ENCODE measurements around the gene CACYBP.
"Not testable (repeated sequence)": the region's sequence is repeated elsewhere in the genome, so short reads cannot be mapped to it uniquely, and the experiment has no call there.

The CACYBP gene

DNA sequence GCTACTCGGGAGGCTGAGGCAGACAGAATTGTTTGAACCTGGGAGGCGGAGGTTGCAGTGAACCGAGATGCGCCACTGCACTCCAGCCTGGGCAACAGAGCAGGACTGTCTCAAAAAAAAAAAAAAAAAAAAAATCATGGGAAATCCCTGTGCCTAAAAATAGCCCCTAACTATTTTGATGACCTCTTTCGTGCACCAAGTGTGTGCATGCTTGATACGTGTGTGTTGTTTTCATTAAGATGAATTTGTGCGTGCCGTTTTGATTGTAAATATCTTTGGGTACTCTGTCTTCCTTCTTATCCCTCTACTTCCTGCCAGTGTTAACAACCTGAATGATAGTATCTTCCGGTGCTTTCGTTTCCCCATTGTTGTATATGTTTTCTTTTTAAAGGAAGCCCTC lies 9.8 kb downstream of the CACYBP start:
- no peak for DNase-seq (ENCODE audit: low read depth)

DNA sequence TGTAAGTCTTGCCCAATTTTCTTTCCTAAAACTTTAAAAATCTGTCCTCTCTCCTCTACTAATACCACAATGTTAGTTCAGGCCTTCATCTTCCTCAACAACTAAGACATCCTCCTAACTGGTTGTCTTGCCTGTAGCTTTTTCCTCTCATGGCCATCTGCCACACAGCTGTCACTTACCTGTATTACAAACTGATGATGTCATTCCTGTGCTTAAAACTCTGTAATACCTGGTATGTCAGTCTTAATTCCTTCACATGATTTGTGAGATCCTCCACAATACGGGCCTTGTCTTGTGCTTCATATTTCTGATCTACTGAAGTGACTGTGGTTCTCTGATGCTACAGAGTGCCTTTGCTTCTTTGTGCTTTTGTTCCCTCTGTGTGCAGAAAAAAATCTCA lies 13.7 kb downstream of the CACYBP start:
- DNase-seq (ENCODE audit: low read depth): no peak

GRCh38 chr1:175015243-175015642 lies 15.5 kb downstream of the CACYBP start:
- no peak for DNase-seq (ENCODE audit: low read depth)

DNA sequence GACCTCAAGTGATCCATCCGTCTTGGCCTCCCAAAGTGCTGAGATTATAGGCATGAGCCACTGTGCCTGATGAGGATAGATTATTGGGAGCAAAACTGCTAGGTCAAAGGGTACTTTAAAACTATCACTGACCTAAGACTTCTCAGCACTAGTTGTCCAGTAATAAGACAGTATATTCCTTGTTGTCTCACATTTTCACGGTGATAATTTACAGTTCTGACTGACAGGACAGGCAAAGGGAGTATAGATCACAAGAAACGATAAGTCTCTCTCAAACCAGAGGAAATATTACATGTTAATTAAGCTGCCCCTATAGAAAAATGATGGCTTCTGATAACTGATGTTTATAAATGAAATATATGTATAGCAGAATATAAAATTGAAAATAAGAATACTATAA lies 19.8 kb downstream of the CACYBP start:
- no peak for DNase-seq (ENCODE audit: low read depth)

DNA sequence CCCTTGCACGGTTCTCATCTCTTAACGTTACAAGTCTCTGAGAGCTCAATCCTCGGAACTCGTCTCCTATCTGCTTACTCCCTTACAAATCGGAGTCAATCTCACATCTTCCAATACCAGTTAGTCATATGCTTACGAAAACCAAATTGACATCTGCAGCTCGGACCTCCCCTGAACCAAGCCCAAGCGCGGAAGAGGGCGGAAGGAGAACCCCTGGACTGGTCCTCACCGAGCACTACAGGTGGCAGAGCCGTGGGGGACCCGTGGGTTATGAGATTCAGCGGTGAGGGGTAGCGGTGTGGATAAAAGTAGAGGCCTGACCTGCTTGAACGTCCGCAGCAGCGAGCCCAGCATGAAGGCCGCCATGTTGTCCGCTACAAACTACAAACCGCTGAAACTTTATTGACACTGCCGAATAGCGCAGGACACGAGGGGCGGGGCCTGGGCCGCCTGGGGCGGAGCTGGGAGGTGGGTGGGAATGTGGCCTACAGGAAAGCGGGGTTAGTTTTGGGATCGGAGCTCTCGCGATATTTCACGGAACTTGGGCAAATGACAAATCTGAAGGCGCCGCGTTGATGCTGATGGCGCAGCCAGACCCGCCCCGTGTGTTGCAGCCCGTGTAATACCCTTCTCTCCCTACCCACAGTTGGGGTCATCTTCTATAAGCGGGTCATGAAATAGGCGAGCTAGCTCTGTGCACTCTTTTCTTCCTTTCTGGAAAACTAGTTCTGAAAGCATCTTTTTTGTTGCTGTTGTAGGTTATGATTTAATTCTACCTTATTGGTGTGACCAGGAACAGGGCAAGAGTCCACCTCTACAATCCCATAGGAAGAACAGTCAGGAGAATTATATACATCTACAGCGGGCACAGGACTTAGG lies 23.5 kb downstream of the CACYBP start, which contains the start of gene MRPS14:
MRPS14 (minus strand) TSS at position 383 of the 879 bp plus-strand sequence; CDS start at position 366, 17 bp downstream.
- DNase-seq (ENCODE audit: low read depth): peak; percentile 97

DNA sequence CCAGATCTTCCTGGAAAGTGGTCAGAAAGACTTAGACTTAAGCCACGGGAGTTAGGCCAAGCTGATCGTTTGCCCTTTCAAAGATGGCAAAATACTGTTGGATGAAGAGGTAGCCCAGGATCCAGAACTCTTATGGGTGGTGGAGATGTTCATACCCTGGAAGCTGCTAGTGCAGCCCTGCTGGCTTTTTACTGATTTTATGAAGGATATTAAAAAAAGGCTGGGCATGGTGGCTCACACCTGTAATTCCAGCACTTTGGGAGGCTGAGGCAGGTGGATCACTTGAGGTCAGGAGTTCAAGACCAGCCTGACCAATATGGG lies 24.1 kb downstream of the CACYBP start:
- DNase-seq (ENCODE audit: low read depth): not testable (repeated sequence)

DNA sequence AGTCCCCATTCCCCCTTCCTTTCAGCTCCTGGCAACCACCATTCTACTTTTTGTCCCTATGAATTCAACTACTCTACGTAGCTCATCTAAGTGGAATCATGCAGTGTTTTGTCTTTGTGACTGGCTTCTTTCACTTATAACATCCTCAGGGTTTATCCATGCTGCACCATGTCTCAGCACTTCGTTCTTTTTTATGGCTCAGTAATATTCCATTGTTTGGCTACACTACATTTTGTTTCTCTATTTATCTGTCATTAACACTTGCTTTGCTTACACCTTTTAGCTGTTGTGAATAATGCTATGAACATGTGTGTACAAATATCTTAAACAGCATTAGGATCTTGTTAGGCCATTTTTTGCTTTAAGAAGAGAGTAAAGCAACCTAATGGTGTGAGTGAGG lies 25.0 kb downstream of the CACYBP start:
- no peak for DNase-seq (ENCODE audit: low read depth)

- DNase-seq (ENCODE audit: low read depth): no peak
These were observed 34.2 kb downstream of the CACYBP start for GRCh38 chr1:175033953-175034352.

DNA sequence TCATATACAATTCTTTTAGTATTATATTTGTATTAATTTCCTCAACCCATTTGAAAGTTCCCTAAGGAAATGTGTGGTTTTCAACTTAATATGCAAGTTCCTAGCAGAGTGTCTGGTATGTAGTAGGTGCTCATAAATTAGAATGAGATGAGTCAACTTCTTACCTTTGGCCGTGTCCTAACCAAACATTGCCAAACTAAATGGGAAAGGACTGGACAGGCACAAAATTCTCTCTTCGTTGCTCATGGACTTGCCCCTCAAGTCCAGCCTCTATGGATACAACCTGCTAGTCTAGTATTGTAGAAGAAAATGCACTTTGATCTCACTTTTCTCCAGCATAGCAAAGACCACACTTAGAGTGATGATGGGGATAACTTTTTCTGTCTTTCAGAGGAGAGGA lies 35.0 kb downstream of the CACYBP start:
- DNase-seq (ENCODE audit: low read depth): no peak

GRCh38 chr1:175035865-175036264 lies 36.1 kb downstream of the CACYBP start:
- DNase-seq (ENCODE audit: low read depth): no peak

- DNase-seq (ENCODE audit: low read depth): no peak
These were observed 36.7 kb downstream of the CACYBP start for GRCh38 chr1:175036476-175036875.

- no peak for DNase-seq (ENCODE audit: low read depth)
These were observed 37.7 kb downstream of the CACYBP start for GRCh38 chr1:175037416-175037815.

DNA sequence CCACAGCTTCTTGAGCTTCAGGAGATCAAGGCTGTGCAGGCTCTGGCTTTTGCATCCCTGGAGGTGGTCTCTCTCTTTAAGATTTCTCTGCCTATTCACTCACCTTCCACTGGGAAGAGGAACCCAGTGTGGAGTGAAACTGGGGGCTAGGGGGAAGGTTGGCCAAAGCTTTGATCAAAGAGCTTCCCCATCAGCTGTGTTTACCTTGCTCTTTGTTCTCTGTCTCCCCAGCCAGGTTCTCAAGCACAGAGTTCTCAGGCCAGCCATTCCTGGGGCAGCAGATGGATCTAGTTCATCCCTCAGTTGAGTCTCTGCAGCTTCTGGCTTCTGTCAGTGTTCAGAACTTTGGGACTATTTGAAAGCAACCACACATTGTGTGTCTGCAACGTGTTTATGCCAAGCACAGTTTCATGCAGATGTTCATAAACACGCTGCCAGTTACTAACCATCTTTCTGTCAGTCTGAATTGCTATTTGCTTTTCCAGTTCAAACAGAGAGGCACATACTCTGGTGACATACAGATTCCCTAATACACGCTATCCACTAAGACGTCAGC lies 40.7 kb downstream of the CACYBP start:
- no peak for DNase-seq (ENCODE audit: low read depth)

DNA sequence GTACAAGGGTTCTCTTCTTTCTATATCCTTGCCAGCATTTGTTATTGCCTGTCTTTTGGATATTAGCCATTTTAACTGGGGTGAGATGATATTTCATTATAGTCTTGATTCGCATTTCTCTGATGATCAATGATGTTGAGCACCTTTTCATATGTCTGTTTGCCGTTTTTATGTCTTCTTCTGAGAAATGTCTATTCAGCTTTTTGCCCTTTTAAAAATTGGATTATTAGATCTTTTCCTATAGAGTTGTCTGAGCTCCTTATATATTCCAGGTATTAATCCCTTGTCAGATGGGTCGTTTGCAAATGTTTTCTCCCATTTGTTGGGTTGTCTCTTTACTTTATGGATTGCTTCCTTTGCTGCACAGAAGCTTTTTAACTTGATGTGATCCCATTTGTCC lies 42.9 kb downstream of the CACYBP start:
- DNase-seq (ENCODE audit: low read depth): no peak

DNA sequence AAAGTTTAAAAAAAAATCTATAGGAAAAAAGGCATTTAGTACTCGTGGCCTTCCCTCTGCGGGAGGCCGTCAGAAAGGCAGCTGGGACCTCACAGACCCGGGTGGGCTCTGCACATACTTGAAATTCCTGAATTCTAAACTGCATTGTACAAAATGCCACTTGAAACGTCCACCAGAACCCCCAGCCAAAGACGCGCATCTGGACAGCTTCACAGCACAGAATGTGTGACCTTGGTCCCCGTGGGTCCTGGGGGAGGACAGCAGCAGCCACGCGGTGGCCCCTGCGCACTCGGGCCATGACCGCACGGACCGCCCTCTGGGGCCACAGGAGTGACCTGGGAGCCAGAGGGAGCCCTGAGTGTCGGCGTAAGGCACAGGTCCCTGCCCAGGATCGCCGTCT lies 44.1 kb downstream of the CACYBP start:
- DNase-seq (ENCODE audit: low read depth): no peak

DNA sequence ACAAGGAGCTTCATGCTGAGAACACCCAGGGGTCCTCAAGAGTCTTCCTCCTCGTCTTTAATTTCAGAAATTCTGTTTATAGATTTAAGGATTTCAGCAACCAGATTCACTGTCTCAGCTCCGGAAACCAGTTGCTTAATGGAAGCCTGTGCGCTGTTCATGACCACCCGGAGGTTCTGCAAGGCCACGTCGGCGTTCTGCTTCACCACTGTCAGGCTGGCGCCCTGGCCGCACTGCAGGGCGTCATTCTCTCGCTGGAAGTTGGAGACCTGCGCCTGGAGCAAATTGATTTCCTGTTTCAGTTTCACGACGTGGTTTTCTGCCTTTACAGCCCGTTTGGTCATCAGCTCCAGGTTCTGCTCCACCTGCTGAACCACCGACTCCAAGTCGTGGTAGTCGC lies 44.8 kb downstream of the CACYBP start:
- not testable (repeated sequence) for DNase-seq (ENCODE audit: low read depth)

DNA sequence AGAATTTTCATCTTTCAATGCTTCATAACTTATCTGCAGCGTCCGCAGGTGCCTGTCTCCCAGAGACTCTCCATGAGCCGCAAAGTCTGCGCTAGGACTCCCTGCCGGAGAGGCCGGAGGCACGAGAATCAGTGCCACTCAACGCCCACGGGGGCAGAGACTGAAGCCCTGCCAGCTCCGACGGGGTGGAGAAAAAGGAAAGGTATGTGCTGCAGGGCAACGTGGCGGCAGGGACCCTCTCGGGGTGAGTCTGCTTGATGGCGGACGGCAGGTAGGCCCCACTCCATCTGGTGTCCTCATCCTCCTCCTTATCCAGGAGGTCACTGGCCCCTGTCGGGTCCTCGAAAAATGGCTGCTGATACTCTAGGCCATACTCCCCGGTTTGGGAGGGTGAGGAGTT lies 45.4 kb downstream of the CACYBP start:
- DNase-seq (ENCODE audit: low read depth): no peak

GRCh38 chr1:175045519-175045918 lies 45.8 kb downstream of the CACYBP start:
- DNase-seq (ENCODE audit: low read depth): no peak

GRCh38 chr1:175050992-175051391 lies 51.2 kb downstream of the CACYBP start:
- DNase-seq (ENCODE audit: low read depth): no peak

- DNase-seq (ENCODE audit: low read depth): no peak
These were observed 55.0 kb downstream of the CACYBP start for GRCh38 chr1:175054736-175055135.

Data from stimulated activated CD8-positive, alpha-beta memory T cell treated with anti-CD3 and anti-CD28 coated beads, Interleukin-12 subunit alpha, Interleukin-12 subunit beta, amount 100 ng/mL, for 1 hour (primary cell).